HG03025 (cell line): ENCODE data around the gene IPP.
"Not testable (repeated sequence)": the region's sequence is repeated elsewhere in the genome, so short reads cannot be mapped to it uniquely, and the experiment has no call there.

Source experiments
- ATAC-seq: cut with Tn5 transposase; IDR thresholded peaks from one replicate; pipeline ENCODE4 v1.9.1; 2021; ENCODE audit warnings: mild to moderate bottlenecking, moderate library complexity; ENCODE audit not compliant: unreplicated experiment, low FRiP score

IPP gene

DNA sequence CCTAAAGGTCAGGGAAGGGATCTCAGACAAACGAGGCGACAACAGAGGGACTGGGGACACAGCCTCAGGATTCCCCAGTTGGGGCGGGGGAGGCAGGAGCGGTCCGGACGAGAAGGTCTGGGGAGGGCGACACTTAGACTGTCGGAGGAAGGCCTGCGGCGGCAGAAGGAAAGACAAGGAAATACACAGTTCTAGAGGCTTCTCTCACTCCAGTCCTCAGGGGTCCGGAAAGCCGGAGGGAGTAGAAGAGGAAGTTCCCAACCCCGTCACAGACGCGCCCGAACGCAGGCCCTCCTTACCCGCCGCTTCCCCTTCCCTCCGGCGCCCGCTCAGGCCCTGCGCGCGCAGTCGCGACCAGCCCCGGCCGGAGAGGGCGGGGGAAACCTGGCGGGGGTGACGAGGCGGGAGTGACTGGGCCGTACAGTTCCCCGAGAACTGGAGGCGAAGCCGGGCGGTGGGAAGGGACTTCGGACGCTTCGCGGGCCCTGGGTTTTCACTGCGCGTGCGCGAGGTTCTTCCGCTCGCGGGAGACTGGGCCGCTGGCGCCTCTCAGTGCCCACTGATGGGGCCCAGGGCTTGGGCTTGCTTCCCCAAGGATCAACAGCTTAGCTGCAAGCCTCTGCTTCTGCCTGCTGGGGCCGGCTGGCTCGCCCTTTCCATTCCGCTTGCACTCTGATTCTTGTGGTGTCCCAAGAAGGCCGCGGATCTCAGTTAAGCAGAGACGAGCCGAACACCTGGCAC lies at the start of gene IPP:
Gene IPP (minus strand): TSS at position 356 of the 741 bp plus-strand sequence. CDS start 4,242 bp downstream, outside the sequence.
- peak; percentile 92 for ATAC-seq

DNA sequence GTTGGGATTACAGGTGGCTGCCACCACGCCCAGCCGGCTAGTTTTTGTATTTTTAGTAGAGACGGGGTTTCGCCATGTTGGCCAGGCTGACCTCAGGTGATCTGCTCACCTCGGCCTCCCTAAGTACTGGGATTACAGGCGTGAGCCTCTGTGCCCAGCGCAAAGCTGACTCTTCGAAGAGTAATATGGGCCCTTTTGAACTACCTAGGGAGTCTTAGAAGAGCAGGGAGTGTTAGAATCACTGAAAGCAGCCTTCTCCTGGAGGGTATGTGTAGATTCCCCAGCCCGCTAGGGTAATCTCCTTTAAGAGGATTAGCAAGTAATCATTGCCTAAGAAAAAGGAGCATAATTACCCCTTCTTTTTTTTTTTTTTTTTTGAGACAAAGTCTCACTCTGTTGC lies 46.5 kb upstream of the IPP start:
- no peak for ATAC-seq

DNA sequence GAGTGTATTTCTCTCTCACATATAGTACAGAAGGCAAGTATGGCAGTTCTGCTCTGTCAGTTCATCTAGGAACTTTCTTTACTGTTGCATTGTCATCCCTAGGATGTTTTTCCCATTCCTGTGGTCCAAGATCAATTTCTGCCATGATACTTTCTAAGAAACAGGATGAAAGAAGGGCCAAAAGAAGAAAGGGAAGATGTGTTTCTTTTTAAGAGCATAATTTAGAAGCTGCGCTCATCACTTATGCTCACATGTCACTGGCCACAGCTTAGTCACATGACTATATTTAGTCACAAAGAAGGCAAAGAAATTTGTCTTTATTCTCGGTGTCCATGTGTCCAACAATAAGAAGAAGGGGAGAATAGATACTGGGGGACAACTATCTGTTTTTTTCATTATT lies 45.9 kb upstream of the IPP start:
- ATAC-seq, result no peak

DNA sequence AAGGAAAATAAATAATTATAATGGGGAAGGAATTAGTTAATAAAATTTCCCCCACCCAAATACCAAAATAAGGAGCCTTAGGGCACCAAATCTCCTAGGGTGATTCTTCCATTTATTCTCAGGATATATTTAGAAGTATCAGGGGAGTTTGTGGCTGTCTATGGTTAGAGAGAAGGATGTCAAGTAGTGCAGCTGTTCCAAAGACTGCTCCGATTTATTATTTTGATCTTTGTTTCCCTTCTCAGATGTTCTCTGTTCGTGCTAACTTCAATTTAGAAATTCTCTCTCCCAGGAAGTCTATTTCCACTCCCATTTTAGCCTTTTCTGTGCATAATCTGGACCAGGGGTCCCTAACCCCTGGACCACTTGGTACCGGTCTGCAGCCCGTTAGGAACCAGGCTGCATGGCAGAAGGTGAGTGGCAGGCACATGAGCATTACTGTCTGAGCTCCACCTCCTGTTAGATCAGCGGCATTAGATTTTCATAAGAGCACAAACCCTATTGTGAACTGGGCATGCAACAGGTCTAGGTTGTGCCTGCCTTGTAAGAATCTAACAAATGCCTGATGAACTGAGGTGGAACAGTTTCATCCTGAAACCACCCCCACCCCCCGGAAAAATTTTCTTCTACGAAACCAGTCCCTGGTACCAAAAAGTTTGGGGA lies 43.6 kb upstream of the IPP start:
- no peak for ATAC-seq

DNA sequence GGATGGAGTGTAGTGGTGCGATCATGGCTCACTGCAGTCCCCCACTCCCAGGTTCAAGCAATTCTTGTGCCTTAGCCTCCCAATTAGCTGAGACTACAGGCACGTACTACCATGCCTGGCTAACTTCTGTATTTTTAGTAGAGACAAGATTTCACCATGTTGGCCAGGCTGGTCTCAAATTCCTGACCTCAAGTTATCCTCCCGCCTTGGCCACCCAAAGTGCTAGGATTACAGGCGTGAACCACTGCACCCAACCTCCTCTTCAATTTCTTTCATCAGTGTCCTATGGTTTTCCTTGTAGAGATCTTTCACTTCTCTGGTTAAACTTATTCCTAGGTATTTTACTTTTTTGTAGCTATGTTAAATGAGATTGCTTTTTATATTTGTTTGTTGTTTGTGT lies 42.3 kb upstream of the IPP start:
- ATAC-seq, result no peak

DNA sequence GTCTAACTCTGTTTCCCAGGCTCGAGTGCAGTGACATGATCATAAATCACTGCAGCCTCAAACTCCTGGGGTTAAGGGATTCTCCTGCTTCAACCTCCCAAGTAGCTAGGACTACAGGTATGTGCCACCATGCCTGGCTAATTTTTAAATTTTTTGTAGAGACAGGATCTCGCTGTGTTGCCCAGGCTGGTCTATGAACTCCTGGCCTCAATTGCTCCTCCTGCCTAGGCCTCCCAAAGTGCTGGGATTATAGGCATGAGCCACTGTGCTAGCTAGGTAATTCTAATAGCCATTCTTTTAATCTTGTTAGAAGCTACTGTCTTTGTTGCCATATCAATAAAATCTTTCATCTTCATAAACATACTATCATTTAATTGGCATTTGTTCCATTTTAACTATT lies 39.1 kb upstream of the IPP start:
- no peak for ATAC-seq

DNA sequence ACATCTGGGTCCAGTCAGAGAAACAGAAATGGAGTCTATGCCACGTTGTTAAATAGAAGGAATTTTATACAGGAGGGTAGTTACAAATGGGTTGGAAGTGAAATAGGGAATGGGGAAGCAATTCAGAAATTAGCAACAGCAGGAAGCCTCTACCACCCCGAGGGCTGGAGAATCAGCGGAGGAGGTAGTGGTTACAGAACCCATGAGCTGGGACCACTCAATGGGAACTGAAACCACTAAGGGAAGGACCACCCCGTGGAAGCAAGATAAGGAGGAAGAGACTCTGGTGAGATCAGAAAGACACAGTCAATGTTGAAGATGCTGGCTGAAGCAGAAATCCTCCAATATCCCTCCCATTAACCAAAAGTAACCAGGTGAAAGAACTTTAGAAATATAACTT lies 37.5 kb upstream of the IPP start:
- ATAC-seq, result no peak

DNA sequence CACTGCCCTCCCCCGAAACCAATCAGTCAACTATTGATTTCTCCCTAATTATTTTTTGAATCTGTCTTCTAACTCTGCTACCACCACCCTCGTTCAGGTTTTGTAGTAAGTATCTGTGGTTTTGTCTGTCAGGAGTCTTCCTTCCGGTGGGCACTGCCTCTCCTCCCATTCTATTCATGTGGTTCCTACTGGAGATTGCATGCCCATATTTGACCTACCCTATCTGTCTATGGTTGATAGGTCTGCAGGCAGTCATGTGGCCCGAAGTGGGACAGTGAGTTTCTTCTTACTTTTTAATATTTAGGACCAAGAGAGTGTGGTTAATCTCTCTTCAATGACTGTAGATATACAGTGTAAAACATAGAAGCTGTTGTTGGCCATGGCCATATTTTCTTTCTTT lies 35.1 kb upstream of the IPP start:
- no peak for ATAC-seq

DNA sequence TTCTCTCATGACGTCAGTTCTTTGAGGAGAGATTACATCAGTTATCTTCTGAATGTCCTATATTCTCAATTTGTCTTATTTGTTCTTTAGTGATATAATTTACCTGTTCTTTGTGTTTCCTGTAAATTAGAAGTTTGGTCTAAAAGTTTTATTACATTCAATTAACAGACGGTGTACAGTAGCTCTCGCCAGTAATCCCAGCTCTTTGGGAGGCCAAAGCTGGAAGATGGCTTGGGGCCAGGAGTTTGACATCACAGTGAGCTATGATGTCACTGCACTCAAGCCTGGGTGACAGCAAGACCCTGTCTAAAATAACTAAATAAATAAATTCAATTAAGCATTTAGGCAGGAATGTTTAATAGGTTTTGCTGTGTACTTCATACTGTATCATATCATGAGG lies 25.3 kb upstream of the IPP start:
- ATAC-seq, result no peak

DNA sequence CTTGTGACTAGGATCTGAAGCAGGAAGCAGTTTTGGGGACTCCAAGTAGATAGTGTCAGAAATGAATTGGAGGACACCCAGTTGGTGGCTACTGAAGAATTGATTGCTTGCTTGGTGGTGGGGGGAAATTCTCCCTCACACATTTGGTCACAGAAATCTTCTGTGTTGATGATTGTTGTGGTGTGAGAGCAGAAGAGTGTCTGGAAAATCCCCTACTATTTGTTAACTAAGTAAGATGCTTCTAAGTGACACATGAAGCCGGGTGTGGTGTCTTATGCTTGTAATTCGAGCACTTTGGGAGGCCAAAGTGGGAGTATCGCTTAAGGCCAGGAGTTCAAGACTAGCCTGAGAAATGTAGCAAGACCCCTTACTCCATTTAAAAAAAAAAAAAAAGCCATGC lies 22.5 kb upstream of the IPP start:
- ATAC-seq, result no peak

DNA sequence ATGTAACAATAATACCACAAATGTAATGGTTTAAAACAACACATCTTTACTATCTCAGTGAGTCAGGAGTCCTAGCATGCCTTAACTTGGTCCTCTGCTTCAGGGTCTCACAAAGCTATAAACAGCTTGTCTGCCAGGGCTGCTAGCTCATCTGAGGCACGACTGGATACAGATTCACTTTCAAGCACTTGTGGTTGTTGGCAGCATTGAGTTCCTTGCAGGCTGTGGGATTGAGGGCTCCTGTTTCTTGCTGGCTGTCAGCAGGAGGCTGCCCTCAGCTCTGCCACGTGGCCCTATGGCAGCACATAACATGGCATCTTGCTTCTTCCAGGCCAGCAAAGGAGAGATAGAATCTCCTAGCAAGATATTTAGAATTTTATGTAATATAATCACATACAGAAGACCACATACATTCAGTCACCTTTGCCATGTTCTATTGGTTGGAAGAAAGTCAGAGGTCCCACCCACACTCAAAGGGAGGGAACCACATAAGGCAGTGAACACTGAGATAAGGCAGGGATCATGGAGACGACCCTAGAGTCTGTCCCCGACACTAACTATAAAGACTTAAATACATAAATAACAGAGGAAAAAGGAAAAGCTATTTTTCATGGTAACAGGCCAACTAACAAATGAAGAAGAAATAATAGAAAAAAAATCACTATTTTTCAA lies 18.9 kb upstream of the IPP start:
- no peak for ATAC-seq

DNA sequence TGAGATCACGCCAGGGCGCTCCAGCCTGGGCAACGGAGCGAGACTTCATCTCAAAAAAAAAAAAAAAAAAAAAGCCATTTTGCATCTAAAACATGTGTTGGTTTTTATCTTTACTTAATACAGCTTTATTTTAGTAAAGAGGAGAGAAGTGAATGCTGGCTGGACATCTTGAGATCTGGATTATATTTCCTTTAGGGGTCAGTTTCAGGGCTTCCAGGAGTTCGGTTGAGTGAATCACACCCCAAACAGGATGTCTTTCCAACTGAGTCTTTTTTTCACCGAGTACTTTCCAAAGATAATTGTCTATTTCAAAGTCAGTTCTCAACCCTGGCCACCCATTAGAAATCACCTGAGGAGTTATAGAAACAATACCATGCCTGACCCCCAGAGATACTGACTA lies 16.6 kb upstream of the IPP start:
- ATAC-seq, result no peak

DNA sequence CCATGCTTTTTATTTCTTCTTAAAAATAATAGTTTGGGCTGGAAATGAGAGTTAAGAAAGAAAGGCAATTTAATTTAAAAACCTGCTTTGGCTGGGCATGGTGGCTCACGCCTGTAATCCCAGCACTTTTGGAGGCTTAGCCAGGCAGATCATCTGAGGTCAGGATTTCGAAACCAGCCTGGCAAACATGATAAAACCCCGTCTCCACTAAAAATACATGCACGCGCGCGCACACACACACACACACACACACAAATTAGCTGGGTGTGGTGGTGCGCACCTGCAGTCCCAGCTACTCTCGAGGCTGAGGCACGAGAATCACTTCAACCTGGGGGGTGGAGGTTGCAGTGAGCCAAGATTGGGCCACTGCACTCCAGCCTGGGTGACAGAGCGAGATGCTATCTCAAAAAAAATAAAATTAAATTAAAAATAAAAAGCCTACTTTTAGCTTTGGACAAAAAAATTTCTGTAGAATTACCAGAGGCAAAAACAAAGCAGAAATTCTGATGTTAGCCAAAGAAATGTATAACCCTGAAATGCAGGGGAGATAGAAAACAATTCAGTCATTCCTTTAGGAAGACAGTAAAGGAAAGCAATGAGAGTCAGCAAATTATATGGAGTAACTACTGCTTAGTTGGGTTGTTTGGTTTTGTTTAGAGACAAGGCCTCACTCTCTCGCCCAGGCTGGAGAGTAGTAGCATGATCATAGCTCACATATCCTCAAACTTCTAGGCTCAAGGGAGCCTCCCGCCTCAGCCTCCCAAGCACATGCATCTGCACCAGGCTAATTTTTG lies 15.7 kb upstream of the IPP start:
- ATAC-seq, result no peak

DNA sequence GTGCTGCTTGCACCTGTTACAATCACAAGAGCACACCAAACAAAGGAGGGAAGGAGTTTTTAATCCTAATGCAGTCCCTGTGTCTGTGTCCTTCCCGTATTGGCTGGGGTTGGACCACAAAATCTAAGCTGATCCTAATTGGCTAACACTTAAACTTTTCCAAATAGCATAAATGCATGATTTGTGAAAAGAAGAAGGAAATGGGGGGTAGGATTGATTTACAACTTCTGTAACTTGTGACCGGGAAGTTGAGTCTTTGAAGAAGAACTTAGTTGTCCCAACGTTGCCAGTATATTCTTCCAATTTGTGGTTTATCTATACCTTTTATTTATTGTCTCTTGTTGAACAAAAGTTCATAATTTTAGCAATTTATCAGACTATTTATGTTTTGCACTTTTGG lies 11.8 kb upstream of the IPP start:
- no peak for ATAC-seq

DNA sequence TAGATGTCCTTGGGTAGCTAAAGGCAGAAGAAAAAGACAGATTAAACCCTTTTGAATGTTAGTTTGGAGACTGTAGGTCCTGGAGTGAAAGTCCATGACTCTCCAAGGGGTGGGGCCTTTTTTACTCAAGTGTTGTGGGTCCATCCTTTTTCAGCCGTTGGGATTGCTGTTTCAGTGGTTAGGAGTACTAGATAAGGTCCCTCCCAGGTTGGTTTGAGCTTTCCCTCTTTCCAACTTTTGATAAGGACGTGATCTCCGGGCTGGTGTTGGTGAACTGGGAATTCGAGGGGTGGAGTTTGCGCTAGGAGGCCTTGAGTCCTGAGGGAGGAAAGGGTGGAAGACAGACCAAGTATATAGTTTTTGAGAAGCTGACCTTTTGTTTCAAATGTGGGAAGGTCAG lies 5.2 kb upstream of the IPP start:
- ATAC-seq, result no peak

DNA sequence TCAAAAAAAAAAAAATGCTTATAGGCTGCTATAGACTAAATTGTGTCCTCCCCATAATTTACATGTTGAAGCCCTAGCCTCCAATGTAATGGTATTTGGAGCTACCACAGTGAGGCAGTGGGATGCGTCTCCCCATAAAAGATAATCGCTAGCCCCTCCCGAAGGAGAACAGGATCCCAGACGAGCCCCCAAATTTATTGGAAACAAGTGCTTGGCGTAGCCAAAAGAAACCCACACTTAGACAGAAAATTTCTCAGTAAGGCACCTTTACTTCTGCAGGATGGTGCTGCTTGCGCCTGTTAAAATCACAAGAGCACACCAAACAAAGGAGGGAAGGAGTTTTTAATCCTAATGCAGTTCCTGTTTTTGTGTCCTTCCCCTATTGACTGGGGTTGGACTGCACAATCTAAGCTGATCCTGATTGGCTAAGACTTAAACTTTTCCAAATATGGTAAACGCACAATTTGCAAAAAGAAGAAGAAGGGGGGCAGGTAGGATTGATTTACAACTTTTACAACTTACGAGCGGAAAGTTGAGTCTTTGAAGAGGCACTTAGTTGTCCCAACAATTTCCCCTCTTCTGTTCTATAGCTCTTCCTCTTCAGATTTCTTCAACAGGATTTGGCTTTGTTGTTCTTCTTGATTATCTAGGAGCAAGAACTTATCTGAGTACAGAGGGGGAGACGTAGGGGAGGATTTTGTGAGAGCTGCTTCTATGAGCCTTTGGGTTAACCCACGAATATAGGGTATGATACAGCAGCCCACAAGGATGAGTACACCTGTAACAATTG lies 3.0 kb upstream of the IPP start:
- ATAC-seq, result no peak

DNA sequence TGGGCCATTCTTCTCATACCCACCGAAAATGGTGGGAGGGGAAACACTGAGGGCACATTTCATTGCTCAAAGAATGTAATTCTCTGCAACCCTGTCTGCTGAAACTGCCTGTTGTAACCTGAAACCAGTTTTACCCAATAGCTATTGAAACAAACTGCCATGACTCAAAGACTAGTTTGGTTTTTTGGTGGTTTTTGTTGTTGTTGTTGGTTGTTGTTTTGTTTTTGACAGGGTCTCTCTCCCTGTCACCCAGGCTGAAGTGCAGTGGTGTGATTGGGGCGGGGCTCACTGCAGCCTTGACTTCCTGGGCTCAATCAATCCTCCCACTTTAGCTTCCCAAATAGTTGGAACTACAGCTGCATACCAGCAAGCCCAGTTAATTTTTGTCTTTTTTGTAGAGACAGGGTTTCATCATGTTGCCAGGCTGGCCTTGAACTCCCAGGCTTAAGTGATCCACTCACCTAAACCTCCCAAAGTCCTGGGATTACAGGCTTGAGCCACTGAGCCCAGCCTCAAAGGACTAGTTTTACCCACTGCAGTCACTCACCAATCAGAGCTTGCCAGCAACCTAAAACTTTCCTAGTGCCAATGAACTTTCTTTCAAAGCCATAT lies 2.1 kb upstream of the IPP start:
- no peak for ATAC-seq

DNA sequence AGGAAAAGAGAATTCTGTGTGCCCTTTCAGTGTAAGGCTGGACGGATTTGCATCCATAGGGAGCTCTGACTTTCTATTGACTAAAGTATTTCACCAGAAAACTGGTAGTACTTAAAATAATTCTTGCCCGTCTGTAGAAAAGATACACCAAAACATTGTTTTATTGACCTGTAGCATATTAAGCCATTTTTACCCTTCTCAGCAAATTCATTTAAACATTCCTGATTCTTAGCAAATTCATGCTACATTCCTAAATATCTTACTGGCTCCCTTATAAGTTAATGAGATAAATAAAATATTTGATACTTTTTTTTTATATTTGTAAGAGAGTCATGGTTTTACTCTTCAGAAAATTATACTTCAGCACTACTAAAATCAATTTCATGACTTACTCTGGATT lies 1.6 kb upstream of the IPP start:
- ATAC-seq, result no peak

DNA sequence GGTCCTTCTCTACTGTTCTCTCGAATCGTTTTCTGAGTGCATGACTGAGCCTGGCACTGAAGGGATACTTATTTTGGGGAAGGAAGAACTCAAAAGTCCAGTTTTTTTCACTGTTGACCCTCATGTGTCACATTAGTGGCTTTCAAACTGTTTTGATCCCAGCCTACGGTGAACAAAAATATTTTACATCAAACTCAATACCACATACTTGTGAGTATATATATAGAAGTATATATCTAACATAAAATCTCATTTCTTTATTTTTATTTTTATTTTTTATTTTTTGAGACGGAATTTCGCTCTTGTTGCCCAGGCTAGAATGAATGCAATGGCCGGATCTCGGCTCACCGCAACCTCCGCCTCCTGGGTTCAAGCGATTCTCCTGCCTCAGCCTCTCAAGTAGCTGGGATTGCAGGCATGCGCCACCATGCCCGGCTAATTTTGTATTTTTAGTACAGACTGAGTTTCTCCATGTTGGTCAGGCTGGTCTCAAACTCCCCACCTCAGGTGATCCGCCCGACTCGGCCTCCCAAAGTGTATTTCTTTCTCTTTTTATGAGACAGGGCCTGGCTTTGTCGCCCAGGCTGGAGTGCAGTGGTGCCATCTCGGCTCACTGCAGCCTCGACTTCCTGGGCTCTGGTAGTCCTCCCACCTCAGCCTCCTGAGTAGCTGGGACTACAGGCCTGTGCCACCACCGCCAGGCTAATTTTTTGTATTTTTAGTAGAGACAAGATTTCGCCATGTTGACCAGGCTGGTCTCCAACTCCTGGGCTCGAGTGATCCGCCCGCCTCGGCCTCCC lies 786 bp upstream of the IPP start:
- ATAC-seq, result not testable (repeated sequence)
